Stimulated activated CD4-positive, alpha-beta T cell treated with anti-CD3 and anti-CD28 coated beads, Interleukin-1b, Interleukin-23, amount 100 ng/mL, for 4 hours (primary cell): ENCODE results near the gene DPPA4.
"Not testable (repeated sequence)": the region's sequence is repeated elsewhere in the genome, so short reads cannot be mapped to it uniquely, and the experiment has no call there.

Experiments
- DNase-seq, 2 donors: peaks; one replicate each; pipeline ENCODE4 v3.0.0-alpha.2; 2020; ENCODE audit warnings: low read depth in 2 of 2

DPPA4 gene, protein sequence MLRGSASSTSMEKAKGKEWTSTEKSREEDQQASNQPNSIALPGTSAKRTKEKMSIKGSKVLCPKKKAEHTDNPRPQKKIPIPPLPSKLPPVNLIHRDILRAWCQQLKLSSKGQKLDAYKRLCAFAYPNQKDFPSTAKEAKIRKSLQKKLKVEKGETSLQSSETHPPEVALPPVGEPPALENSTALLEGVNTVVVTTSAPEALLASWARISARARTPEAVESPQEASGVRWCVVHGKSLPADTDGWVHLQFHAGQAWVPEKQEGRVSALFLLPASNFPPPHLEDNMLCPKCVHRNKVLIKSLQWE

DNA sequence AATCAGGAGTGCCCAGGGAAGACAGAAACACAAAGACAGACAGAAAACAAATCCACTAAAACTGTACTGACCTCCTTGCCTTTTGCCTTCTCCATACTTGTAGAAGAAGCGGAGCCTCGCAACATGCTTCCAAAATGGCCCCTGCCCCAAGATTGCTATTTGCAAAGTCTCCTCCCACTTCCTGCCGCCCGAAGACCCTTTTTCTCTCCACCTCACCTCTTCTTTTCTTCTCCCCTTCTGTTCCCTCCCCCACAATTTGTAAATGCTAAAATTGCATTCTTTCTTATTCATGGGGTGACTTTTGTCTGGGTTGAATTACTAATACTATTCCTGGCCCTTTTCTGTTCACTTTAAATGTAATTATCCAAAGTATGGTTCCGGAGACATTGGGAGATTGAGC, at the start of gene DPPA4:
Gene DPPA4 (minus strand): TSS at position 154 of the 400 bp plus-strand sequence. CDS start 29 bp downstream, at position 125.
- DNase-seq: no peak

DNA sequence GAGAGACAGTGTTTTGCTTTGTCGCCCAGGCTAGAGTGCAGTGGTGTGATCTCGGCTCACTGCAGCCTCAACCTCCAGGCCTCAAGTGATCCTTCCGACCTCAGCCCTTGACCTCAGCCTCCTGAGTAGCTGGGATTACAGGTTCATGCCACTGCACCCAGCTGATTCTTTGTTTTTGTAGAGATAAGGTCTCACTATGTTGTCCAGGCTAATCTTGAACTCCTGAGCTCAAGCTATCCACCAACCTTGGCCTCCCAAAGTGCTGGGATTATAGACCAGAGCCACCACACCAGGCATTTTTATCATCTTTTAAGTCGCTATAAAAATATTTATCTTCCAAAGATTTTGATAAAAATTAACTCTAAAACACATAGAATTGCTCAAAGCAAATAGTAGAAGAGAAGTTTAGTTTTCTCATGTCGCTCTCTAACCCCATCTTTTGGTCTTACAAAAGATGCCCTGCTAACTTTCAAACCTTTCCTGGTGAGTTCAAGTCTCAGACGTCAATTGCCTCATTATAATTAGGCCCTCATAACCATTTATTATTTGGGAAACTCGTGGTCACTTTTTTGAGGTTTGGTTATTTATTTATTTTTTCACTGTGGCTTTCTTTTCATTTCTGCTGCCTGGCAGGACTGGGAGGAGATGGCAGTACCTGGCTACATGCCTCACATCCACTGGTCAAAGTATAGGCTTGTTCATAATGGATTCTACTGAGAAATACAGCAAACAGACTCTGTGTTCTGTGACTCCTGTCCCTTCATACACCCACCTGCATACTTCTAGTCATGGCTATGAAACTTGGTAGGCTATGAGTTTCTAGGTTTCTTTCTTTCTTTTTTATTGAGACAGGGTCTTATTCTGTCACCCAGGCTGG, 48.3 kb upstream of the DPPA4 start:
- no peak for DNase-seq

DNA sequence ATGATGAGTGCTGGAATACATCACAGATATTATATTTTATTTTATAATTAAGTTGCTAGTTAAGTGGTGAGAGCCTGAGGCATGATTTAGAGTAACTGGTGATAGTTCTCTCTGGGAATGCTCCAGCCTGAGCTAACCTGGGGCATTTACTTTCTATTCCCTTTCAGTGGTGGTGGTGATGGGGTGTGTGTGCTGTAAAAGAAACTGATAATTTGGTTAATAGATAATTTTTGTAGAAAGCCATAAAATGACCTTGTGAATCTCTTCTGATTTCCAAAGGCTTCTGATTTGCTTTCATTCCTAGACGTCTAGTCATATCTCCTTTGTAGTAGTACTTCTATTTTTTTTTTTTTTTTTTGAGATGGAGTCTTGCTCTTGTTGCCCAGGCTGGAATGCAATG, 46.8 kb upstream of the DPPA4 start:
- no peak for DNase-seq

DNA sequence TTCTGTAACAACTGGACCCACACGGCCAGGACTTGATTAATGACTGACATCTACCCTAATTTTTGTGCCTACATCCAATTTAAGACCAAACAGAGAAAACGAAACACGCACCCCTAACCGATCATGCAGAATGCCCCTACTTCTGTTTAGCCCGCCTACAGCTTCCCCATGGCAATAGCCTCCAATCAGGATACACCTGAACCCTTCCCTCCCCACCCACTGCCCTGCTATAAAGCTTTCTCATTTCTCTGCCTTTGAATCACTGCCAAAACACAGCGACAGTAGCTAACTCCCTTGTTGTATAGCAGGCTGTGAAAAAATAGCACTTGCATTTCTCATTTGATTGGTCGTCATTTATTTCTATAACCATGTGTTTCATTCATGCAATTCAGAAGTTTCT, 45.2 kb upstream of the DPPA4 start:
- no peak for DNase-seq

DNA sequence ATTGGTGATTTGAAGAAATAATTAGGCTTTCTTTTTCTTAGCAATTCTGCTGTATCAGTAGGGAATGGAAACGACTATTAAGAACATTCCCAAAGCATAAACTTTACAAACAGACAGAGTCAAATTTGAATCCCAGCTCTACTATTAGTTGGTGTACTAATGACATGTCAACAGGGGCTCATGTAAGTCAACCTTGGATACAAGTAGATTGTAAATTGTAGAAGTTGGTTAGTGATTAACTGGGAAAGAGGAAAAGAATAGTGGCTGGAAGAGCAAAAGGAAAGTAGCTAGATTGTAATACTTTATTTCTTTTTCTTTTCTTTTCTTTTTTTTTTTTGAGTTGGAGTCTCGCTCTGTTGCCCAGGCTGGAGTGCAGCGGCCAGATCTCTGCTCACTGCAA, 38.6 kb upstream of the DPPA4 start:
- no peak for DNase-seq

DNA sequence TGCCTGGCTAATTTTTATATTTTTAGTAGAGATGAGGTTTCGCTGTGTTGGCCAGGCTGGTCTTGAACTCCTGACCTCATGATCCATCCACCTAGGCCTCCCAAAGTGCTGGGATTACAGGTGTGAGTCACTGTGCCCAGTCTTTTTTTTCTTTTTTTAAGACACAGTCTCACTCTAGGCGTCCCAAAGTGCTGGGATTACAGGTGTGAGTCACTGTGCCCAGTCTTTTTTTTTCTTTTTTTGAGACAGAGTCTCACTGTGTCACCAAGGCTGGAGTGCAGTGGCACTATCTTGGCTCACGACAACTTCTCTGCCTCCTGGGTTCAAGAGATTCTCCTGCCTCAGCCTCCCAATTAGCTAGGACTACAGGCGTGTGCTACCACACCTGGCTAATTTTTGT, 37.1 kb upstream of the DPPA4 start:
- DNase-seq: not testable (repeated sequence)

DNA sequence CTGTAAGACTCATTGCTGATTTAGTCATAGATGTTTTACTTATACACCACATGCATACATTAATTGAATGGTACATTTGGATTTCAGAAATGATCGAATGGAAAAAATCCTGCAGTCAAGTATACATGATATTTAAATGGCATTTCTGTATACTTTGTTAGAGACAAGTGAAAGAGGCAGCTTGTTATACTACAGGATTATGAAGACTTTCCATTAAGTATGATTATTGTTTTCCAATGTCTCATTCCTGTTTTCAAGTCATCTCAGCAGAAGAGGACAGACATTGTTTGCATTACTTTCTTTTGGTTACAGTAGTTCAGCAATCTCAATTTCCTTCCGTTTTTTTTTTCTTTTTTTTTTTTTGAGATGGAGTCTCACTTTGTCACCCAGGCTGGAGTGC, 36.6 kb upstream of the DPPA4 start:
- DNase-seq: no peak

DNA sequence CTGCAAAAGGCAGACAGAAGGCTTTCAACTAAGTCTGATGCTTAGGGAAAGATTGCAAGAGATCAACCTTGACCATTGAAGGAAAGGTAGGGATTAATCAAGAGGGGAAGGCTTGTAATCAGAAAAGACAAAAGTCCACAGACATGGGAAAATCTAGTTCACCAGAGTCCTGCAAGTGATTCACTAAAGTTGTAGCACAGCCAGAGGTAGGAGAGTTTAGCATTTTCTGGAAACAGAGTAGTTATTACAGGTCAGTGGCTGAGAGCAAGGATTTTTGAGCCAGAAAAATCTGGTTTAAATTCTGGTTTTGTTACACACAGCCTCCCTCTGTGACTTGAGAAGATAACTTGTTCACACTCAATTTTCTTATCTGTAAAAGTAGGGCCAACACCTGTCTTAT, 35.3 kb upstream of the DPPA4 start:
- DNase-seq: no peak

DNA sequence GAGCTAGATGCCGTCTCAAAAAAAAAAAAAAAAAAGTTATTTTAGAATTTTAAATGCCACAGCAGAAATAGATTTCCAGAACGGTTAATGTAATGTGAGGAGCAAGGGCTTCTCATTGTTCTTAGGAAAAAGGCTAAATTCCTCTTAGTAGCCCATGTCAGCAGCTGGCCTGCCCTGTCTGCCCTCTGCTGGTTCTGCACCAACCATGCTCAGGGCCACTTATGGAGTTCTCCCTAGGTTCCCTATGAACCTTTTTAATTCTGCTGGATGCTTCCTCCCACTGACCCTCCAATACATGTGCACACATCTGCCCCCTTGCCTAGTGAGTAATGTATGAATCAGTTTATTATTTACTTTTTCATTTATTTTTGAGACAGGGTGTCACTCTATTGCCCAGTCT, 32.2 kb upstream of the DPPA4 start:
- no peak for DNase-seq

DNA sequence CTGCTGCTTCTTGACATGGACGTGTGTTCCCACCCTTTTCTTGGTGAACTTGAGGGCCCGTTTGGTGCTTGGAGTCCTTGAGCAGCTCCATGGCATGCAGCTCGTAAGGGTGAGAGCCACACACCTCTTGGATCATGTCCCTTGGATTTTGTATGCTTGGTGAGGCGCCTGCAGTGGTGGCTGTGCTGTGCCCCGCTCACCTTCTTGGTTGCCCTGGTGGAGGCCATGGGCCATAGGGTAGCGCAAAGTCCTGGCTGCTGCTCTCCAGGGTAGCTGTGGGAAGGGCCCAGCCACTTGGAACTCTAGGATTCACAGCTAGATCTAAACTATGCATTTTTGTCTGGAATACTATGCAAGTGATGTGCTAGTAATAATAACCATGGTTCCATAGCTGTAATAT, 26.7 kb upstream of the DPPA4 start:
- no peak for DNase-seq

DNA sequence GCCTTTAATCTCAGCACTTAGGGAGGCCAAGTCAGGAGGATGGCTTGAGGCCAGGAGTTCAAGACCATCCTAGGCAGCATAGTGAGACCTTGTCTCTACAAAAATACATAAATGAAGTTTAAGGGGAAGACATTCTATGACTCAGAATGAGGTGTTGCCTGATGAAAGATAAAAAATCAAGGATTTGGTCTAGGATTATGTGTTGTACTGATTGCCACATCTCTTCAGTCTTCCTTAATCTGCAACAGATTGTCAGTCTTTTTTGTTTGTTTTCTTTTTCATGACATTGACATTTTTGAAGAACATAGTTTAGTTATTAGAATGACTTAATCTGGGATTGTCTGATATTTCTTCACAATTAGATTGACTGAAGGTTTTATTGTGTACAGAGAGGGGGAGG, 26.3 kb upstream of the DPPA4 start:
- DNase-seq: no peak

DNA sequence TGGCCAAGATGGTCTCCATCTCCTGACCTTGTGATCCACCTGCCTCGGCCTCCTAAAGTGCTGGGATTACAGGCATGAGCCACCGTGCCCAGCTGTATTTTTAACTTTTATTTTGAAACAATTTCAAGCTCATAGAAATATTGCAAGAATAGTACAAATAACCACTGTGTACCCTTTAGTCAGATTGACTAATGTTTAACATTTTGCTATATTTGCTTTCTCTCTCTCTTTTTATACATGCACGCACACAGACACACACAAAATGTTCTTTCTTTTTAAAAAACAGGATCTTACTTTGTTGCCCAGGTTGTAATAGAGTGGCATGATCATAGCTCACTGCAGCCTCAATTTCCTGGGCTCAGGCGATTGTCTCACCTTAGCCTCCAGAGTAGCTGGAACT, 25.5 kb upstream of the DPPA4 start:
- DNase-seq: no peak

DNA sequence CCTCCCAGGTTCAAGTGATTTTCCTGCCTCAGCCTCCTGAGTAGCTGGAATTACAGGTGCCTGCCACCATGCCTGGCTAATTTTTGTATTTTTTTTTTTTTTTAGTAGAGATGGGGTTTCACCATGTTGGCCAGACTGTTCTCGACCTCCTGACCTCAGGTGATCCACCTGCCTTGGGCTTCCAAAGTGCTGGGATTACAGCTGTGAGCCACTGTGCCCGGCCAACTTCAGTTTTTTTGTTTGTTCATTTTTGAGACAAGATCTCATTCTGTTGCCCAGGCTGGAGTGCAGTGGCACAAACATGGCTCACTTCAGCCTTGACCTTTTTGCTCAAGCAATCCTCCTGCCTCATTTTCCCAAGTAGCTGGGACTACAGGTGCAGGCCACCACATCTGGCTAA, 21.5 kb upstream of the DPPA4 start:
- DNase-seq: not testable (repeated sequence)

DNA sequence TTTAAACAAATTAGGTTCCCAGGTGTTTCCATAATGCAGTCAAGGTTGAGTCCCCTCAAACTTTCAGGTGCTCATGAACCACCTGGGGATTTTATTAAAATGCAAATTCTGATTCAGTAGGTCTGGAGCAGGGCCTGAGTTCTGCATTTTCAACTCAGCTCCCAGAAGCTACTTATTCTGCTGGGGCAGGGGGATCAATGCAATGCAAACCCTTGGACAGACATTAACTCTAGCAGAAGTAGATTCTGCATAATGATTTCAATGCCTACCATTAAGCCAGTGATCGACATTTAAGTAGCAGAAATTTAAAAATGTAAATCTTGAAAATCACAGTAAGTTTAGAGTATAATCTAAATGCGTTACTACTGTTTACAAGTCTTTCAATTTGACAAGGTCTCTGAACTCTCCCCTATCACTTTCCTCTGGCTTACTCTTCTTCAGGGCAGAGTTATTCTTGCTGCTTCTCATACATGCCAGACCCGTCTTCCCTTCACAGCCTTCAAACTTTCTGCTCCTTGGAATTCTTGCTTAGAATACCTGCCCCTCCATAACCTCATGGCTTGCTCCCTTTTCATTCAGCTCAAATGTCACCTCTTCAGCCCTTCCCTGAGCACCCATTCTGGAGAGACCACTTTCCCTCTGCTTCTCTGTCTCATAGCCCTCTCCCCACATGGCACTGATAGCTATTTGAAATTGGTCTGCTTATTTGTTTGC, 19.3 kb upstream of the DPPA4 start:
- no peak for DNase-seq

DNA sequence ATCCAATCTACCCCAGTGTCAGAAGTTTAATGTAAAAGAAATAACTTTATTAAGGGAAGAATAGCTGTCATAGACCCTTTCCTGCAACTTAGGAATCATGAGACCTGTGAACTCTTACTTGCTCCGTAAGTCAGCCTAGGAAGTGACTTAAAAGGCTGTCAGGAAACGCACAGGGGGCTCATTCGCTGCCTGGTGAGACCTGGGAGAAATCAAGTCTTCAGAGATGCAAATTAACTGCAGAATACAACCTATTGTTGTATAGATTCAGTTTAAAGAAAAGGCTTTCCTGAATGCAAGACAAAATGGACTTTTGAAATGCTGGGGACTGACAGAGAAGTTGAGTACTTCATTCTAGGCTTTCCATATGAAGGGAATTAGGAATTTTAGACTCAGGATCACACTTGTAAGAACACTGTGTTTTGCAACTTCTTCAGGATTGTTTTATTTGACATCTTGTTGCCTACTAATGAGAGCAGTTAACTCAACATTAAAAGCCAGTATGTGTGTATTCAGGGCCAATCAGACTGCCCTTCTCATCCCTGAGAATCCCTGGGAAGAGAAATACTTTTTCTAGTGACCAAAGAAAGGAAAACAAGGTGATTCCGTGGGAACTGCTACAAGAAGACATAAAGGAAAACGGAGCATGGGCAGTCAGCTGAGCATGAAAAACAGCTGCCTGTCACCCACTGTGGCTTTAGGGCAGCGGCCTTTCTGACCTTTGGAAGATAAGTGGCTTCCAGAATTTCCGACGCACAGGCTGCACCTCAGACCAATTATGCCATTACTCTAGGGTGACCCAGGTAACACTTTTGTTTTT, 18.5 kb upstream of the DPPA4 start:
- no peak for DNase-seq

DNA sequence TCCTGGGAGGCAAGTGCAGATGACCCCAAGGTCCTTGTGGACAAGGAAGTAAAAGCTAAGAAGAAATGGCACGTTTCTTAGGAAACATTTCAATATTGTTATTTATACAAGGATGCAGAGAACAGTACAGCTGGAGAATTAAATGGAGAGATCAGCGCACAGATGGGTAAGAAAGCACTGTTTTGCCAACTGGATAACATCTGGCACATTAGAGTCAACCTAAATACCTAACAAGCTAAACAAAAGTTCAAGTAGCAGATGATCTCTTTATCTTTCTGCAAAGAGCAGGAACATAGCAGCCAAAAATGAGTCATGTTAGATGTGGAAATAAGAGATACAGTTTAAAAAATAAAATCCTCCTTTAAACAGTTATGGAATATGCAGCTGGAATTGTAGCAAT, 15.7 kb upstream of the DPPA4 start:
- no peak for DNase-seq

DNA sequence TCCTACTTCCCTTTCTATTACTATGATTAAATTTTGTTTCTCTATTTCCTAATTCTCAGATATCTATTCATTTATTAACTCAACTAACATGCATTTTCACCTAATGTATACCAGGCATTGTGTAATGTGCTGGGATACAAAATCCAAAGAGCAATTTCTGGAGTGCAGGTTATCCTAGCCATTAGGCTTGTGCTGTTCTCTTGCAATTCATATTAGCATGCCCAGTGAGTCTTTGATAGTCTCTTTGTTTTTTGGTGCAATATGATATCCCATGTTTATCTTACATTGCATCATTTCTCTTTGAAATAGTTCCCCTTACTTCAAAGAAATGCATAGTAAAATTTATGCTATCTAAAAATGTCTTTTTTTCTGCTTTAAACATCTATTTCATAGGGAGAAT, 13.9 kb upstream of the DPPA4 start:
- DNase-seq: no peak

DNA sequence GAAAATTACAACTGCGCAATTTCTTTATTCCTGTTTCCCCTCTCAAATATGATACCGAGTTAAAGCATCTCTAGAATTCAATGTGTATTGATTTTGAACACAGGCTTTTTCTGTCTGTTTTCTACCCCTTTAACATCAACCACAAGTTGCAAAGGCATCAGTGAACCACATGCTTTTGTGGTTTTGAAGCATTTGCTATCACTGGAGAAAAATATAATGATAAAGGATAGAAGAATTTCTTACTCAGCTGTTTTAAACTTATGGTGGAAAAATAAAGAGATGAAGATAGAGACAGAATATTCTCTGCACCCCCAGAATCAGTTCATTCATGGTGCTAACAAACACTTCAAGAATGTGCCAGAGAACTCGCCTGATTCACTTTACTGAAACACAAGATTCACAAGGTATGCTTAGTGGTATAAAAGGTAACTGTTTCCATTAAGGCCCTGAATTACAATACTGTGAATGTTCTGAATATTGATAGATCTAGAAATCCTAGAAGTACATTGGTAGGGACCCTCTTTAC, 9.5 kb upstream of the DPPA4 start:
- DNase-seq: no peak

DNA sequence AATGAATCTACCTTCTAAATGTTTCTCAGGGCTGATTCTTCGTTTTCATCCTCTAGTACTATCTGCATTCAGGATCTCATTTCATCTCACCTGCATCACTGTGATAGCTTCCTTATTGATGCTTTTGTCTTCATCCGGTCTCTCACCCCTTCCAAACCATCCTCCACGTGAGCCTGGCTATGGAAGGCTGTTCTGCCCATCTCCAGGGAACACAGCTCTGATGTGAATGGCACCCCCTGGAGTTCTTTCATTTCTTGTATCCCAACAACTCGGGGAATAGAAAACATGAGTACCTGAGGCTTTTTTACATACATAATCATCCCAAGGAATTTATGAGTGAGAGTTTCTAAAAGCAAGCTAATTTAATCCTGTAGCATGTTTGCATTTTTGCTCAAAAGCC, 8.8 kb upstream of the DPPA4 start:
- DNase-seq: no peak

DNA sequence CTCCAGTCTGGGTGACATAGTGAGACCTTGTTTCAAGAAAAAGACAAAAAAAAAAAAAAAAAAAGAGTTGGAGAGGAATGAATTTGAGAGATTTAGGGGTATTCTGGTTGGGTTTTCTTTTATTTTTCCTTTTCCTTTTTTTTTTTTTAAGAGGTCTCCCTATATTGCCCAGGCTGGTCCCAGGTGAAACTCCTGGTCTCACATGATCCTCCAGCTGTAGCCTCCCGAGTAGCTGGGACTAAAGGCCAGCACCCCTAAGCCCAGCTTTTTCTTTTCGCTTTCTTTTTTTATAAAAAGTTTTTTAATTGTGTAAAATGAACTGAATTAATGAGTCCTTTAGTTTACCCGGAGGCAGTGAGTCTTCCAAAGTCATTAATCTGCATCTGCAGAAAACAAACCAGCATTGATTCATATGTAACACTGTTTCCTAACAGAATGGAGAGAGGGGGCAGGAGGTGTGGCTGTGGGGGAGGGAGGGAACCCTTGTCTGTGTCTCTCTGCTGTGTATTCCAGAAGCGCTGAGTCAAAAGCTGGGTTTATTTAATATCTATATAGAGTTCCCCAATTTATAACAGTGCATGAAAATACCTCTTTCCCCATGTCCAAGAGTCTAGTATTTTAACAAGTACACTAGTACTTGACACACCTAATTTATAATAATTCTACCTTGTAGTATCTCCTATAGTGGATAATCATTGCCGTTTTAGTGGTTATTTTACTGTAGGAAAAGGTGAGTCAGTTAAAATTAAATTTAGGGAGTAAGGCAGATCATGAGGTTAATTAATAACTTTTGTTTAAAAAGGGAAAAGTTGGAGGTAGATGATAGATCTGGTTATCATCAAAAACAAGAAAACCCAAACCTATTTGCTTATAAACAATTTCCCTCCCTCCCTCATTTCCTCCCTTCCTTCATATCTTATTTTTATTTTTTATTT, 2.6 kb upstream of the DPPA4 start:
- DNase-seq: no peak
